Superior temporal gyrus (tissue), 1 donor: ENCODE results near the gene ARID4B.
A peak's percentile ranks its signal among the peaks of the same experiment; 100 is the strongest.
"Not testable (repeated sequence)": the region's sequence is repeated elsewhere in the genome, so short reads cannot be mapped to it uniquely, and the experiment has no call there.

ENCODE experiments used
- DNase-seq: peaks from one replicate; pipeline ENCODE4 v3.0.0-alpha.2; 2016; ENCODE audit errors: extremely low spot score

ARID4B gene

DNA sequence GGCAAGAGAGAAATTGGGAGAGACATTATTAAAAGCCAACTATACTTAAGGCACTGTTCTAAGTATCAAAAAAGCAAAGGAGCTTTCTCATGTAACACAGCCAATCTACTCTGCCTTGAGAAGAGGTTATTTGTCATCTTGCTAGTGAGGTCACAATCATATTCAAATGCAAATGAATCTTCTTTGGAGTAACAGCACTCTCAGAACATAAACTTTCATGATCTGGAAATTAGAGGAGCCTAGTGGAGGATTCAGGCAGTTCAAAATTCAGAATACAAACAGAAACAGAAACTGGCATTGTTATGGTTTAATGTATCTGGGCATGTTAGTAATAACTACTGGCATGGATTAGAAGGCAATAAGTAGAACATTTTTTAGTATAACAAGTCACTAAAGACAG lies 57.4 kb downstream of the ARID4B start:
- DNase-seq: no peak

DNA sequence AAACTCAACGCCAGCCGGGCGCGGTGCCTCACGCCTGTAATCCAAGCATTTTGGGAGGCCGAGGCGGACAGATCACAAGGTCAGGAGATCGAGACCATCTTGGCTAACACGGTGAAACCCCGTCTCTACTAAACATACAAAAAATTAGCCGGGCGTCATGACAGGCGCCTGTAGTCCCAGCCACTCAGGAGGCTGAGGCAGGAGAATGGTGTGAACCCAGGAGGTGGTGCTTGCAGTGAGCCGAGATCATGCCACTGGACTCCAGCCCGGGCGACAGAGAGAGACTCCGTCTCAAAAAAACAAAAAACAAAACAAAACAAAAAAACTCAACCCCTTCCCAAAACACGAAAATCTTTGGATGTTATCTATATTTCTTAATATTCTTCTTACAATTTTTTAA lies 58.0 kb downstream of the ARID4B start:
- DNase-seq: not testable (repeated sequence)

DNA sequence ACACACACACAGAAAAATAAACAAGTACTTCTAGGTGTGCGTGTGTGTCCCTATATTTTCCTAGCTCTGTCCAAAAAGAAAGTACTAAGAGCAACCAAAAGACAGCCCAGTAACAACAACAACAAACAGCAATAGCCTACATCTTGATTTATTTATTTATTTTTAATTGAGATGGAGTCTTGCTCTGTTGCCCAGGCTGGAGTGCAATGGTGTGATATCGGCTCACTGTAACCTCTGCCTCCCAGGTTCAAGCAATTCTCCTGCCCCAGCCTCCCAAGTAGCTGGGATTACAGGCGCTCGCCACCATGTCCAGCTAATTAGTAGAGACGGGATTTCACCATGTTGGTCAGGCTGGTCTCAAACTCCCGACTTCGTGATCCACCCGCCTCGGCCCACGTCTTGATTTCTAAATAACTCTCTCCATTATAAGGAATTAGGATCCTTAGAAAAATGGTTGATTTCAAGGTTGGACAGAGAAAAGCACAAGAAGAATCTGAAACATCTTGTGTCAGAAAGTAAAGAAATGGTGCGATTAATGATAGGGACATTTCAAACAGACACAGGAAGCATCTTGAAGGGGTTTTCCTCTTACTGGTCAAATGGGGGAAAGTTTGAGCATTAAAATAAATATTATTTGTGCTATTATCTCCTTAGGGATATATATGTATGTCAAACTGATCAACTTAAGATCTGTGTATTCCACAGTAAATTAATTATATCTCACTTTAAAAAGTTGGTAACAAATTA lies 59.4 kb downstream of the ARID4B start:
- no peak for DNase-seq

DNA sequence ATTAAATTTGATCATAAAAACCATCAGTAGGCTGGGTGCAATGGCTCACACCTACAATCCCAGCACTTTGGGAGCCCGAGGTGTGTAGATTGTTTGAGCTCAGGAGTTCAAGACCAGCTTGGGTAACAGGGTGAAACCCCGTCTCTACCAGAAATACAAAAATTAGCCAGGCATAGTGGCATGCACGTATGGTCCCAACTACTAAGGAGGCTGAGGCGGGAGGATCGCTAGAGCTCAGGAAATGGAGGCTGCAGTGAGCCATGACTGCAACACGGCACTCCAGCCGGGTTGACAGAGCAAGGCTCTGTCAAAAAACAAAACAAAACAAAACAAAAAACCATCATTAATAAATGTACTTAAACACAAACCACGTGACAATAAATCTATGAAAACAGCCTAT lies 61.0 kb downstream of the ARID4B start:
- no peak for DNase-seq

DNA sequence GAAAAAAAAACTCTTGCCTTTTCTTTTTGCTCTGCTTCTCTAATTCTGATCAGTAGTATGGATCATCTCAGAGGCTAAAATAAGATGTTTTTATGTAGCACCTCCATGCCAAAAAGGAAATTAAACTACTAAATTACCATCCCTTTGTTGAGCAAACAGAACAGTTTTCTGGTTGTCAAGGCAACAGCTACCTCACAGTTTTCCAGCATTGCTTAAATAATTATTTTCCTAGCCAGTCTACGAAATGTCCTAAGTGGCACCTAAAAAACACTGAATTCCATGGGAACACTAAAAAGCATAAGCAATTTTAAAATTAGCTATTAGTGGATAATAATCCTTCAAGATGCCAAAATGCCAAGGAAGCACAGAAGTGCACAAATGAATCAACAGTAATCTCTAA lies 61.7 kb downstream of the ARID4B start:
- no peak for DNase-seq

DNA sequence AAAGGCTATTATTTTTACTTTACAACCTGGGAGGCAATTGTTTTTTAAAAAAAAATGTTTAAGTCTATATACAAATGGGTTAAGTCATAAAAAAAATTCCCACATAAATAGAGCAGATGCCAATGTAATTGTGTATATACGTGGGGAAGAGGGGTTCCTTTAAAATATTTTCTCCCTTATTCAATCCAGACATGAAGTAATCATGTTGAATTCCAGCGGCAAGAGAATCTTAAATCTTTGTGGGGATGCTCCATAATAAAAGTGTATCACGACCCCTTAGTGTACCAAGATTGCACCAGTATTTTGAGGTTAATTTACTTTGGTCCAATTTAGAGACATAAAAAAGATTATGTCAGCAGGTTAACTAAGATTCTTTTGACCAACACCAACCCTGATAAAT lies 62.1 kb downstream of the ARID4B start:
- DNase-seq: no peak

DNA sequence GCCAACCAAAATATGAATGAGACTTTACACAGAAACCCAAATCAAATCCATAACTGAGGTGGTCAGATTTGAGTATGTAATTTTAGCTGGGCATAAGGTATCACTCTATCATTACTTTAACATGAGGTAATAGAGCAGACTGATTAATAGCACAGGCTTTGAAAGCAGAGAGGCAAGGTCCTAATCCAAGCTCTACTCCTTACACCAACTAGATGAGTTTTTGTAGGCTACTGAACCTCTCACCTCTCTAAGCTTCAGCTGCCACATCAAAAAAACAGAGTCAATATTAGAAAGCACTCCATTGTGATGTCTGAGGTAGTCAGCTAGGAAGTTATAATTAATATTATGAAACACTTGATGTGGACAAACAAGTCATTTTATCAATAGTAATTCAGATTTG lies 63.7 kb downstream of the ARID4B start:
- no peak for DNase-seq

DNA sequence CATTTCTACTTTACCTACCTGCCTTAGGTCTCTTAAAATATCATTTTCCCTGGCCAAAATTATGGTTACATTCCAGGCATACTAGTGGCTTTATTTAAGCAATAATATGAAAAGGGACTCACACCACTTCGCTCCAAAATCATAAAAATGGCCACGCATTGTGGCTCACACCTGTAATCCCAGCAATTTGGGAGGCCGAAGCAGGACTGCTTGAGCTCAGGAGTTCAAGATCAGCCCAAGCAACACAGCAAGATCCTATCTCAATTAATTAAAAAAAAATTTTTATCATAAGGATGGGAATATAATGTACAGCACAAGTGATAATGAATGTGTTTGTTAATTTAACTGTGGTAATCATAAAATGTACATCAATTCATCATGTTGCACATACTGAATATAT lies 65.4 kb downstream of the ARID4B start:
- no peak for DNase-seq

DNA sequence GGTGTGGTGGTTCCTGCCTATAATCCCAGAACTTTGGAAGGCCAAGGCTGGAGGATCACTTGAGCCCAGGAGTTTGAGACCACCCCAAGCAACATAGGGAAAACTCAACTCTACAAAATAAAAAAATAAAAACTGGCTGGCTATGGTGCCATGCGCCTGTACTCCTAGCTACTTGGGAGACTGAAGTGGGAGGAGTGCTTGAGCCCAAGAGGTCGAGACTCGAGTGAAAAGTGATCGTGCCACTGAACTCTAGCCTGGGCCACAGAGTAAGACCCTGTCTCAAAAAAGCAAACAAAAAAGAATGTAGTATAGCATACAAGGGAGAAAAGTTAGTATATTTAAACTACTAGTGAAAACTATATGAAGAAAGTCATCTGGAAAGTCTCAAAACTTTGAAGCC lies 66.7 kb downstream of the ARID4B start:
- no peak for DNase-seq

DNA sequence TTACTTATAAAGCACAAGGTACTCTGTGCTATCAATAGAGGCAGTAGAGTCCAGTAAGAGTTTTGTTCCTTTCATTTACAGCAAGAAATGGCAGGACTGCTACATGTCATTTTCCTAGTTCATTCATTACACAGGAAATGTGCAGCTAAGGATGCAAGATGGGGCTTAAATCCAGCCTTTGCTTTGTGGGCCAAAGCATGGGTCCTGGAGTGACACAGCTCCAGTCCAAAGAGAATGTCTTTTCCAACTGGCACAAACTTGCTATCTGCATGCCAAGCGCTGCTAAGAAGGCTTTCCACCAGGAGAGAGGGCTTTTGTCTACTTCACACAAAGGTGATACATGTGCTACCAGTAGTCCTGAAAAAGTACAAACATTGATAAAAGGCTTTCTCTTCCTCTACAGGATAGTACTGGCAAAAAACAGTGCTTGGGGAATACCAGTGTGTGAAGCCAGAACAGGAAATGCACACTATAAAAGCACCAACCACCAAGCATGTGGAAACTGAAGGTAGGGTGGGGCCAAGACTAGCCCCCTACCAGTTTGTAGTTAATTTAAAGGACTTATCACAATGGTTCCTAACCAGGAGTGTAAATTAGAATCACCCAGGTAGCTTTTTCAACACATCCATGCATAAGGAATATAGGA lies 68.7 kb downstream of the ARID4B start:
- DNase-seq: no peak

DNA sequence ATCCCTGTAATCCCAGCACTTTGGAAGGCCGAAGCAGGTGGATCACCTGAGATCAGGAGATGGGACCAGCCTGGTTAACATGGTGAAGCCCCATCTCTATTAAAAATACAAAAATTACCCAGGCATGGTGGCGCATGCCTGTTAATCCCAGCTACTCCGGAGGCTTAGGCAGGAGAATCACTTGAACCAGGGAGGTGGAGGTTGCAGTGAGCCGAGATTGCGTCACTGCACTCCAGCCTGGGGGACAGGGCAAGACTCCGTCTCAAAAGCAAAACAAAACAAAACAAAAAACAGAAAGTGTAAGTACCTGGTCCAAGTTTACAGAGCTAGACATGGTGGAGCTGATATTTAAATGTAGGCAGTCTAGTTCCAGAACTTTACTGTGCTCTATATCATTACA lies 69.9 kb downstream of the ARID4B start:
- not testable (repeated sequence) for DNase-seq

DNA sequence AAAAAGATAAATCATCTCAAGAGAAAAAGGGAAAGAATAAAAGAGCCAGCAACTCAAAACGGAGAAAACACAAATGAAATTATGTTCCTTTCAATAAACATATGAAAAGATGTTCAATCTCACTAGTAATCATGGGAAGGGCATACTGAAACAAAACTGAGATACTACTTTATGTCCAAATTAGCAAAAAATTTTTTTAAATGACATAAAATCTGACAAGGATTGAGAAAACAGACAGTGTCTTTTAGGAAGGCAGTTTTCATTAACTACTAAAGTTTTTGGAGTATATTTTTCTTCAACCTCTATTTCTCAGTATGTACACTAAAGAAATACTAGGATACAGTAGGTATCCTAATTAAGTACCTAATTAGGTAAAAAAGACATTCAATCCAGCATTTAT lies 73.3 kb downstream of the ARID4B start:
- DNase-seq: no peak

DNA sequence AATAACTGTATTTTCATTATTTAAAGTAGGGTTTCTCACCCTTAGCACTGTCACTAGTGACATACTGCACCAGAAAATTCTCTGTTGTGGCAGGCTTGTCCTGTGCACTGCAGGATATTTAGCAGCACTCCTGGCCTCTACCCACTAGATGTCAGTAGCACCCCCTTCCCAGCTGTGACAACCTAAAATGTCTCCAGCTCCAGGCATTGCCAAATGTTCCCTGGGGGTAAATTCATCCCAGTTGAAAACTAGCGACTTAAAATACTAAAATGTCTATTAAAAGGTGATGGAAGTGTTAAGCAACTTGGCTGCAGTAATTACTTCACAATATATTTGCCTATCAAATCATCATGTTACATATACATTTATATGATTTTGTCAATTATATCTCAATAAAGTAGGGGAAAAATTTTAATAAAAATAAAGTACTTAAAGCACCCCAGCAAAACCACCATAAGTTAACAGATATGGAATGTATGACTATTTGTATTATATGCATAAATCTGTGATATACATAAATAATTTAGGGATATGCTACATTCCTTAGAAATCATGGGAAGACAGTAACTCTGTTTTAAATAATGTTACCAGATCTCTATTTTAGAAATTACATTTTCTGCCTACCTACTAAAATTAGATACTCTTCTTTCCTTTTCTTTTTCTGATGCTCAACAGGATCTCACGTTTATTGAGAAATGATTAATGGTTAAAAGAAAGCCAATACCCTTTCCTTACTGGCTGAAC lies 74.6 kb downstream of the ARID4B start:
- peak; percentile 85 for DNase-seq

DNA sequence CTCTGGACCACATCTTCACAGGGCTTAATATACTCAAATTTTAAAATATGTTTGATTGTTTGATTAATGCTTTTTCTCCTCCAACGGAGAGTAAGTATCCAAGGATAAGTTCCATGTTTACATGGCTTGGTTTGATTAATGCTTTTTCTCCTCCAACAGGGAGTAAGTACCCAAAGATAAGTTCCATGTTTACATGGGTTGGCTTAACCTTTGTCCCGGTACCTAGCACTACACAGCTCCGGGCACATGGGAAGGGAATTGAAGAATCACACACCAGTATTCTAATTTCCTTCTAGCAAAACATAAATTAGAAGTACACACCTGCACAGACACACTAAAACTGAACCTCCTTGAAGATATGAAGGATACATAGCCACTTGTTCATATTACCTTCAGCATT lies 77.5 kb downstream of the ARID4B start:
- DNase-seq: no peak

DNA sequence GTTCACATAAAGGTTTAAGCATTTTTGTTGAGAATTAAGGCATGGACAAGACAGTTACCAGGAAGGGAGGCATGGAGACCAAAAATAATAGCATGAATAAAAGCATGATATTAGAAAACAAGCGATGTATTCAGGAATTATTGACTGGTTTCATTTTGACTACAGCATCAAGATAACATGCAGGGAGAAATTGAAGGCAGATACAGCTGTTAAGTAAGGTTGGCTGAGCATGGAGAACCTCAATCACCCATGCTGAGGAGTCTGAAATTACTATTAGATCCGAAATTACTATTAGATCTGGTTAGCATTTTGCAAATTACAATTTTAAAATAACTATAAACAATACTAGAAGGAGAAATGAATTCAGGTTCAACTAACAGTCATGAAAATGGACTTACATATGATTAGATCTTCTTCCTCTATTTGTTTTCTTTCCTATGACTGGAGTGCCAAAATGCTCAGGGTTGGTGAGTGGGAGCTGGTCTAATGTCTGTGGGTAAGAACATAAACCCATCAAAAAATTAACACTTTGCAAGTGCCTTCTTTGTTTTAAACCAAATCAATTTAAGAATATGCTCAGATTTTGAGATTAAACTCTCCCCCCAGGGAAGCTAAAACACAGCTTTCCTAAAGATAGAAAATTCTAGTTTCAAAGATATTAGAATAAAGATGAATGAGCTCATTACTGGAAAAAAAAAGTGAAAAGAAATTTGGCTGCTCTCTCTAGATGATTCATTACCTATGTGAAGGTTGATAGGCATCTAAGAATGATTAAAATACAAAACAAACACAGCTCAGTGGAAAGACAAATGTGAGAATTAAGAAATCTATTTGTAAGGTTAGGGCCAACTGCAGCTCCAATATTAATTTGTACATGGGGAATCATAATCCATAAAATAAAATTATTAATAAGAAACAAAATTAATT lies 81.7 kb downstream of the ARID4B start:
- no peak for DNase-seq

DNA sequence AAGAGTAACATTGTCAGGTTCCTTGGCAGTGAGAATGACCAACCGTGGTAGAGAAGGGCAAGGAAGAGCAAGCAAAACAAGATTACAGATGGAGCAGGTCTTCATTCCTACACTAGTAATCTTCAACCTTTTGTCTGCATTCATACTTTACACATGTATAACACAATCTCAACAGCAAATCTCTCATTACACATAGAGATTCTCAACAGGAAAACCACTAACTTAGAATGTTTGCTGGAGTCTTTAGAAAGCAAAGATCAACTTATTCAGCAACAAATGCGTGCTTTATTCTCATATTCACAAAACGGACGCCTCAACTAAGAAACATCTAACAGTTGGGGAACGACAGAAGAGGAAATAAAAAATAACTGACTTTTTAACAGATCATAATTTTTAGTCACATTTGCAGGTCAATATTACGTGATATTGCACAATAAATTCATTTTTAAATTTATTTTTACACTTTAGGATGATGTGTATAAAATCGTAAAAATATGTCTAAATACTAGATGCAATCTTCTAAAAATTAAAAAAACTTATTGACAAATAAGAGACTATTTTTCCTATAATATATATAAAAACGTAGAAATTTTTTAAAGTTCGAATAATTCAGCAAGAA lies 82.9 kb downstream of the ARID4B start:
- DNase-seq: no peak

DNA sequence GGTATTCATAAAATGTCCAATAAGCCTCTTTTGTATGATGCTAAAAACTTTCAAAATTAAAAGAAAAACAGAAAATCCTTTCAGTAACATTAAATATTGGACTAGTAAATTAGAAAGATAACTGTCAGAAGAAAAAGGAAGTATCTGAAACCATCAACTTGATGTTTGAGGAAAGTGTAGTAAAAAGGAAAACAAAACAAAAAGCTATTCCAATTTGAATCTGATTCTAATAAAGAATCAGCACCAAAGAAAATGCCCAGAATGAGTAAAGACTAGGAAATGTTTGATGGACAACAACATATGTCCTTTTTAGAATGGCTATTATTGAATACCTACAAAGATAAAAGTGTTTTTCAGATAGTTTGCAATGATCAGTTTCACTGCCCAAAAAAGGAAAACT lies 87.0 kb downstream of the ARID4B start:
- DNase-seq: no peak

DNA sequence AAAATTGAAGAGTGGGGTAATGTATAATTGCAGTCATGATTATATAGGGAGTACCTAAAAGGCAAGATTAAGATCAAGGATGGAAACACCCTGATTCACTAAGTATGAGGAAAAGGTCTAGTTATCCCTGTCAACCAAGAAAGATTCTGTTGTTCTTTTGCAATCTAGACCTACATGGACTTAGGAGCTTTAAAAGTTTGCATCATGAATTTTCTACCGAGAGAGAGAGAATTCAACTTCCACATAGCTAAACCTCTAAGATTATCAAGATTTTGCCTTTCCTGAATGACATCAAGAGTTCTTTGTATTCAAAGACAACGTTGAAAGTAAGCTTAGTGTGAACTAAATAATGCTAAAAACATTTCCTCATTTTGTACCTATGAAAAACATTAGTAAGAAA lies 88.1 kb downstream of the ARID4B start:
- DNase-seq: no peak

DNA sequence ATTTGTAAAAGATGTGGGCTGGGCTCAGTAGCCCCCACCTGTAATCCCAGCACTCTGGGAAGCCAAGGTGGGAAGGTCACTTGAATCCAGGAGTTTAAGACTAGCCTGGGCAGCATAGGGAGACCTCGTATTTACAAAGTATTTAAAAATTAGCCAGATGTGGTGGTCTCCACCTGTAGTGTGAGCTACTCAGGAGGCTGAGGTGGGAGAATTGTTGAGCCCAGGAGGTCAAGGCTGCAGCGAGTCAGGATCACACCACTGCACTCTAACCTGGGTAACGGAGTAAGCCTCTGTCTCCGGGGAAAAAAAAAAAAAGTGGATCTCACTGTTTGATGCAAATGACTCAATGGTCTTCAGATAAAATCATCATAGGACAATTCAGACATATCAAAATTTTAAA lies 89.4 kb downstream of the ARID4B start:
- no peak for DNase-seq

DNA sequence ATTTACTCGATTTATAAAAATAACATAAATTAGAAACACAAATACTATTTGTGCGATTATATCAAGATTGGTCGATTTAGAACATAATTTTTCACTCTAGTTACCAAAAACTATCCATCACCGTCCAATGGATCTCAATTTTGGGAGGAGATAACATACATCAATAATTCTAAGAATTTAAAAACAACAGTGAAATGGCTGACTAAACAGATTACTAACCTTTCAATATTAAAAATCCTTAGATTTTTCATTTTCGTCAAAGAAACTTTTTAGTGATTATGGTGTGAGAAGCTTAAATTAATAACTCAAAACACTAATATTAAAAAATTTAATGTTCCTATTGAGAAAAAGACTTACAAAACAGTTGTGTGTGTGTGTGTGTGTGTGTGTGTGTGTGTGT lies 91.9 kb downstream of the ARID4B start:
- DNase-seq: no peak

DNA sequence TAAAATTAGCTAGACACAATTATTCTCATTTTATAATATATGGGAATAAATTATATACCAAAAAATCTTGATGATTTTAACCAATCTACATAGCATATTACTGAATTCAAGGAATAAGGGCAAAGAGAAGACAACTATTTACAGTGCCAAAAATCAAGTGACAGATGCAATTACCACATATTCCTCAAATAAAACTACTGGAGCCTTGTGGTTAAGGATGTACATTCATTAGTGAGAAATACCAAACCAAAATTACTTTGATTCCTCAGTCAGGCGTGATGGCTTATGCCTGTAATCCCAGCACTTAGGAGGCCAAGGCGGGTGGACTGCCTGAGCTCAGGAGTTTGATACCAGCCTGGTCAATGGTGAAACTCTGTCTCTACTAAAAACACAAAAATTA lies 98.1 kb downstream of the ARID4B start:
- DNase-seq: no peak

DNA sequence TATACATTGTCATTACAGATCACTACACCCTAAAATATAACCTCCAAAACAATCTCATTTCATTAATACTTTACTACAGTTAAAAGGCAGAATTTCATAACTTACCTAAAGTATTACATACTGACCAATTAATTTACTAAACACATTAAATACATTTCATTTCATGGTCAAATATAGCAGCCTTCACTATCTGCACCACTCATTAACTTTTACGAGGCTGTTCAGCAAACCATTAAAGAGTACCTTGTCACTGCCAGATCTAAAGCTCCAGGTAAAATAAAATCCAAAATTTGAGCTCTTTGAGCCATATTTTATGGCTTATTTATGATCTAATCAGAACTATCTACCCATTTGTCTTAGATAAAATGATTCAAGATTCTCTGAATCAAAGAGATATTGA lies 100.6 kb downstream of the ARID4B start:
- no peak for DNase-seq
